Hippocampal formation (tissue), 2 donors: ENCODE data around the gene RAB3GAP2.
A peak's percentile ranks its signal among the peaks of the same experiment; 100 is the strongest.
"Not testable (repeated sequence)": the region's sequence is repeated elsewhere in the genome, so short reads cannot be mapped to it uniquely, and the experiment has no call there.

Experiments used
- DNase-seq, 2 donors: peaks; one replicate each; lab custom pipeline; 2025; lab: John Stamatoyannopoulos, UW

Gene RAB3GAP2

DNA sequence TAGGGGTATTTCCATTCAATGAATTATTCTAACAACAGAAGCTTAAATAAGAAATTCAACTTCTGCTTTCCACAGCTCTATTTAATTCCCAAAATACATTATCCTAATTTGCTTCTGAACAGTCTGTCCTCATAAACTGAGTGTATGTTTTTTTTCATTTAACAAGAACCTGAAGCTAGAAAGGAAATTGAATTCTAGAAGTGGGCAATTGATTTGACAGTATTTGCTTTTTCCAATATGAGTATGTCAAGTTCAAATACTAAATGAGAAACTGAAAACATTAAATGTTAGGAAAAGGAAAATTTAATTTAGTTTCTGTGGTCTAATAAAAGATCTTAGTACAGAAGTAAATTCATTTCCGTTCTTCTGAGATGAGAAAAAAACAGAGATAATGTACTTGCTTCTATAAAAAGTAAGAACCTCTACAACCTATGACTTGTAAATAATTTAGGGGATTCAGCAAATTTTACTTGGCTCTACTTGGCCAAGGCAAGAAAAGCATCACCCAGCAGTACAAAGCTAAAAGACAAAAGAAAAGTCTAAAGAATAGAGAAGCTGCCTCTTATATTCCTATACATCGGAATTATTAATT is 31.1 kb downstream of the RAB3GAP2 start:
- DNase-seq: no peak

DNA sequence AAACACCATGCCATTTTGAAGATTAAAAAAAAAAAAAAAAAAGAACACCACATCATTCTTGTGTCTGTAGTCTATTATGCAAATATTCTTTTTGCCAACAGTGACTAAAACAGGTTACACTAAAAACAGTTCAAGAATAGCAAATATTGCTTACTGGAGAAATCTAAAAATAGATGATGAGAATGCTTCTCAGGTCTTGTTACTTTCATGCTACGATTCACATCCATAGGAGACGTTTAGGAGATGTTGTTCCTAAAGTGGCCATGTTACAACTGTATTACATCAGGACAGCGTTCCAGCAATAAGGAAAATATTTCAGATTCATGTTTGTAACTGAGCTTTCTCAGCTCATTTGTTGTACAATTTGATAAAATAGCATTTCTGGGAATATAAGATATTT is 32.3 kb downstream of the RAB3GAP2 start:
- DNase-seq: no peak

DNA sequence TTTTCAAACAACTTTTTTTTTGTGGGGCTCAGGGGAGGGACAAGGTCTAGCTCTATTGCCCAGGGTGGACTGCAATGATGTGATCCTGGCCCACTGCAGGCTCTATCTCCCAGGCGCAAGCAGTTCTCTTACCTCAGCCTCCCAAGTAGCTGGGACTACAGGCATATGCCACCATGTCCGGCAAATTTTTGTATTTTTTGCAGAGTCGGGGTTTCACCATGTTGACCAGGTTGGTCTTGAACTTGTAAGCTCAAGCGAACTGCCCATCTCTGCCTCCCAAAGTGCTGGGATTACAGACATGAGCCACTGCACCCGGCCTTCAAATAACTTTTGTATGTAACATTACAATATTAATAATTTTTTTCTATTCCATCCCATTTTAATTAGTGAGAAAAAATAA is 33.0 kb downstream of the RAB3GAP2 start:
- DNase-seq: no peak

DNA sequence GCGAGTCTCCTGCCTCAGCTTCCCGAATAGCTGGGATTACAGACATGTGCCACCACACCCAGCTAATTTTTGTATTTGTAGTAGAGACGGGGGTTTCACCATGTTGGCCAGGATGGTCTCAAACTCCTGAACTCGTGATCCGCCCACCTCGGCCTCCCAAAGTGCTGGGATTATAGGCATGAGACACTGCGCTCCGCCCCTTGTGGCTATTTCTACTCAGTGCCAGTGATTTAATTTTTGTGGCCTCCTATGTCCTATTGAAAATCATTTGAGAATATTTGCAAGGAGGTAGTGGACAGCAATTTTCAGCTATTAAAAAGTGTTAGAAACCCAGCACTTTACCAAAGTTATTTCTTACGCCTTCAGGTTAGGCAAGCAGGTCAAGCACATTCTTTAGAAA is 36.0 kb downstream of the RAB3GAP2 start:
- DNase-seq: not testable (repeated sequence)

DNA sequence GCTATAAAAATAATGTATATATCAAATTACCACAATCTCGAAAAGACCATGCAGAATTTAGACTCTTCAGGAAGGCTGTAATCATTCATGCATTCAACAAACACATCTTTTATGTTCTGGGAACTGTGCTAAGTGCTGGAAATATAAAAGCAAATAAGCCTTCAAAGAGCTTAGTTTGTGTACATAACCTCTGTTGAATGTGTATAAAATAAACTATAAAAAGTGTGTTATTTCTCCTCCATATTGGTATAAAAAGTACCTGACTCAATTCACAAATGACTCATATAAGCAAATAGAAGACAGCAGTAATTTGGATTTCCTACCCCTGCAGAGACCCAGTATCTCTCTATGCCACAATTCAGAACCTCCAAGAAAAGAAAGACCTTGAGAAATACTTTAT is 36.8 kb downstream of the RAB3GAP2 start:
- no peak for DNase-seq

DNA sequence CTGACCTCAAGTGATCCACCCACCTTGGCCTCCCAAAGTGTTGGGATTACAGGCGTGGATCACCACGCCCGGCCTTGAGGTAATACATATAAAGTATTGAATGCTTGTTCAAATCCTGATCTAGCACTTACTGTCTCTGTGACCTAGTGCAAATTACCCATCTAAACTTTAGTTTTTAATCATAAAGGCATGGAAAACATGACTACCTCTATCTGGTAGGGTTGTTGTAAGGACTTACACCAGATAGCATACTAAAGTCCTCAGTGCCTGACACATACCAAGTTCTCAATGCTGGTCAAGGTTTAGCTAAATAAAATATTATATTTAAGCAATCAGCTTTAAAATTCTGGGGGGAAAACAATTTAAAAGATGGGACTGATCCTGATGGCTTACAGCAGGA is 38.3 kb downstream of the RAB3GAP2 start:
- DNase-seq: no peak

DNA sequence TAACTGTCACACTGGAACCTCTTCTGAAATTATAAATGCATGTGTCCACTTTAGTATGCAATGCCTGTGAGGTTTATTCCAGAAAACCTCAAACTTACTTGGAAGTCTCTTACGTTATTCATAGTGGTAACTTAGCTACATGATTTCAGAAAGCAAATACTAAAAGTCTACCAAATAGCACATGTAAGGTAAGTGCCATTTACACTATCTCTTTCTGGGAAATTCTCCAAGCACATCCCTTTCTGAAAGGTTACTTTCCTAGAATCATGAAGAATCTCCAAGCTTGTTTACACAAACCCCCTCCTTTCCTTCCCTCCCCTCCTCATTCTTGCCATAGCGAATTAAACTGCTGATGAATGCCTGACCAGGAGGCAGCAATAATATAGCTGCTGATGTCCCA is 42.5 kb downstream of the RAB3GAP2 start:
- no peak for DNase-seq

DNA sequence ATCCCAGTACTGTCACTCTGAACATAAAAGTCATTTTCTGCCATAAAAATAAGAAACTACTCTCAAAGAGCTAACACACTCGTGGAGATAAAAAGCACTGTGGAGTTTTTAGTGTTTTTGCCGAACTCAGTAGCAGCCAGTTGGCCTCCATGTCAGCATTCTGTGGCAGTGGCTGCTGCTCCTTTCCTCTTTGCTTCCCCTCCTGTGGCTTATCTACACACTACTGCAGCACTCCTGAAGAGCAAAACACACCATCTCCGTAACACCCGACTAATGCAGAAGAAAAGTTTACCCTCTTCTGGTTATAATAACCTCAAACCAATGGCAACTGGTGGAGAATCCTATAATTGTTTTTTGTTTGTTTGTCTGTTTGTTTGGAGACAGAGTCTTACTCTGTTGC is 44.9 kb downstream of the RAB3GAP2 start:
- DNase-seq: no peak

DNA sequence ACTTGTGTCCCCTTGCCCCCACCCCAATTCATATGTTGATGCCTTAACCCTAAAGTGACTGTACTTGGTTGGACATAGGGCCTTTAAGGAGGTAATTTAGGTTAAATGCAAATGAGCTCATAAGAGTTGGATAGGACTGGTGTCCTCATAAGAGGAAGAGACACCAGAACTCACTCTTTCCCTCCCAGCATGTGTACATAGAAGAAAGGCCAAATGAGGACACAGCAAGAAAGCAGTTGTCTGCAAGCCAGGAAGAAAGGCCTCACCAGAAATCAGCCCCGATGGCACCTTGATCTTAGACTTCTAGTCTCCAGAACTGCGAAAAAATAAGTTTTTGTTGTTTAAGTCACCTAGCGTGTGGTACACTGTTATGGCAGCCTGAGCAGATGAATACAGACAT is 45.5 kb downstream of the RAB3GAP2 start:
- DNase-seq: no peak

DNA sequence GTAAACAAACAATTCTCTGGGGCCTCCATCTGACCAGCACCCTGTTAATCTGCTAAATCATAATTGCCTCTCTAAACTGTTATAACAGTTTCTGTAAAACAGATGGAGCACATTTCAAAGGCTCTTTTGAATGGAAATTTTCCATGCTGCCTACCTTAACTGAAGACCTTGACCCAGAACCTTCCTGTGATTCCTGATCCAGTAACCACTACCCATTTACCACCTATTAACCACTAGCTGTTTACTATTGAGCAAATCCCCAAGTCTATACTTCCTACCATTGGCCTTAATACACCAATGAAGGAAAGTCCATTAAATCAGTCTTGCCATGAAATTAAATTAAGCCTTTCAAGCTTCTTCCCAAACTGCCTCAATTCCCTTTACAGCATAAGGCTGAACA is 46.3 kb downstream of the RAB3GAP2 start:
- no peak for DNase-seq

DNA sequence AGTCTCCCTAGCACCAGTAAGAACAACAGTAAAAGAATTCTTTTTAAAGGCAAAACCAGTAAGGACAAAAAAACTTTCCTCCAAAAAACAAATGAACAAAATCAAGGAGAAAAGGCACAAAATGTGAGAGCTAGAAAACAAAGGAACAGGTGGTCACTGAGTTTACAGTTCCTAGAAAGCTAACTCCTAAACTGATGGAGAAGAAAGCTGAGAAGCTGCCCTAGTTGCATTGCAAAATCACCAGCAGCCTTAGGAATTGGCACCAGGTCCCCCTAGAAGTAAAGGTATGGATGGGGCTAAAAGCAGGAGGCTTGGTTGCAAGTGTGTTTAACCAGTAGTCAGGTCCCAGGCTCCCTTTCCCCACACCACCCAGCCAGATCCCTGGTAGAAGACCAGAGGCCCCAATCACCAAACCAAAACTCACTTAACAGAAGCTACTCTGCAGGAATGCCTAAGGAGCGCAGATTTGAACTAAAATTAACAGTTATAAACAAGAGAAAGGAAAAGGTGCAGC is 47.6 kb downstream of the RAB3GAP2 start:
- no peak for DNase-seq

DNA sequence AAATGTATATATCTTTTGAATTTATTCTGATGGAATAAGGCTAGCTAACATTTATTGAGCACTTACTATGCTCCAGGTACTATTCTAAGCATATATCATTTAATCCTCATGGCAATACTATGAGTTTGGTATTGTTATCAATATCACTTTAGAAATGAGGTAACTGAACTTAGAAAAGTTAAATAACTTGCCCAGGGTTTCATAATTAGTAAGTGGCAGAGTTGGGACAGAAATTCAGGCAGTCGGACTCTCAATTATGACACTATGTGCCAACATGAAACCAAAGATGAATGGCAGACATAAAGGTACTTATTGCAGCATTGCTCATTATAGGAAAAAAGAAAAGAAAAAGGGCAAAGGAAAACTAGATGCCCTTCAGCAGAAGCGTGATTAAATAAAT is 48.2 kb downstream of the RAB3GAP2 start:
- no peak for DNase-seq

DNA sequence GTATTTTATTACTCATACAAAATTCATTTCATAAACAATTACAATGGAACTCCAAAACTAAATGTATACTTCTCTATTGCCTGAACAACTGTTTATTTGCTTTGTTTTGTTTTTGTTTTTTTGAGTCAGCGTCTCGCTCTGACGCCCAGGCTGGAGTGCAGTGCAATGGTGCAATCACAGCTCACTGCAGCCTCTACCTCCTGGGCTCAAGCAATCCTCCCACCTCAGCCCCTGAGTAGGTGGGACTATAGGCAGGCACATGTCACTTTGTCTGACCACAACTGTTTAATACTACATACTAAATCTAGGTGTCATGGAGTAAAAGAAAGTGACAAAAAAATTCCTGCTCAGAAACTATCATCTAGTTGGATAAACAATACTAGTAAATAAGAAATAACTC is 49.3 kb downstream of the RAB3GAP2 start:
- no peak for DNase-seq

DNA sequence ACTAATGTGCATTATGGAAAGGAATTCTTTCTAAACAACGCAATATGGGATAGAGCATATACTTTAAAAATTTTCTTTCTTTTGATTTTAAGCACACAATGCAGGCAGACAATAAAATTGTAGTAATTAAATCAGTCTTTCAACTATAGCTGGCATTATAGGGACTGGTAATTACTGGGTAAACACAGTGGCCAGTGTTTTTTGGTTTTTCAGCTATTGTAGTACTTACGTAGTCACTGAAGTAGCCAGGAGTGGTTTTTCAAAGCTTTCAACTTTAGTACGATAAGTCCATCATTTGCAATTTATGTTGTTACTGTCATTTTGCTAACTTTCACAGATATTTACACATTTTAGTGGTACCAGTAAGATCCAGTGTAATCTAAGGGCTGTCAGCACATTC is 50.6 kb downstream of the RAB3GAP2 start:
- DNase-seq: no peak

DNA sequence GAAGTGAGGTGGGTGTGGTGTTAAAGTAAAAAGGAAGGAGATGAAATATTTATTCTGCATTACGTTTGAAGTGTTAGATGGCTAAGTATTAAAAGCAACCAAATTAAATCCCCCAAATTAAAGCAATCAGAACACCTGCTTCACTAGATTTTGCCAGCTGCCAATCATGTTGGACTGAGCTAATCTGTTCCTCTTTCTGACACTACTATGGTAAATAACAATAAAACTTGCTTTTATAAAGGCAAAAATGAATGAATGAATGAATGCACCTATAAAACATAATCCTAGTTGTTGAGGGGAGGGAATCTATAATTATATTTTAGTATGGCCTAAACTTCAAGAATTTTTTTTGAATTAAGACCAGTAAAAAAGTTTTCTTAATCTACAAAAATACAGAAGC is 51.0 kb downstream of the RAB3GAP2 start:
- no peak for DNase-seq

DNA sequence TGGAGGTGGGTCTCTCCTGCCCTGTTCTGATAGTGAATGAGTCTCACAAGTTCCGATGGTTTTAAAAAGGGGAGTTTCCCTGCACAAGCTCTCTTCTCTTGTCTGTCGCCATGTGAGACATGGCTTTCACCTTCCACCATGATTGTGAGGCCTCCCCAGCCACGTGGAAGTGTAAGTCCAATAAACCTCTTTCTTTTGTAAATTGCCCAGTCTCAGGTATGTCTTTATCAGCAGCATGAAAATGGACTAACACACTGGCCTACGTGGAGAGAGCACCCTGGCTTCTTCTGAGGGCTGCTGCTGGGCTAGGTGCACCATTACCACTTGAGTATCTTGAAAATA is 51.6 kb downstream of the RAB3GAP2 start:
- not testable (repeated sequence) for DNase-seq

DNA sequence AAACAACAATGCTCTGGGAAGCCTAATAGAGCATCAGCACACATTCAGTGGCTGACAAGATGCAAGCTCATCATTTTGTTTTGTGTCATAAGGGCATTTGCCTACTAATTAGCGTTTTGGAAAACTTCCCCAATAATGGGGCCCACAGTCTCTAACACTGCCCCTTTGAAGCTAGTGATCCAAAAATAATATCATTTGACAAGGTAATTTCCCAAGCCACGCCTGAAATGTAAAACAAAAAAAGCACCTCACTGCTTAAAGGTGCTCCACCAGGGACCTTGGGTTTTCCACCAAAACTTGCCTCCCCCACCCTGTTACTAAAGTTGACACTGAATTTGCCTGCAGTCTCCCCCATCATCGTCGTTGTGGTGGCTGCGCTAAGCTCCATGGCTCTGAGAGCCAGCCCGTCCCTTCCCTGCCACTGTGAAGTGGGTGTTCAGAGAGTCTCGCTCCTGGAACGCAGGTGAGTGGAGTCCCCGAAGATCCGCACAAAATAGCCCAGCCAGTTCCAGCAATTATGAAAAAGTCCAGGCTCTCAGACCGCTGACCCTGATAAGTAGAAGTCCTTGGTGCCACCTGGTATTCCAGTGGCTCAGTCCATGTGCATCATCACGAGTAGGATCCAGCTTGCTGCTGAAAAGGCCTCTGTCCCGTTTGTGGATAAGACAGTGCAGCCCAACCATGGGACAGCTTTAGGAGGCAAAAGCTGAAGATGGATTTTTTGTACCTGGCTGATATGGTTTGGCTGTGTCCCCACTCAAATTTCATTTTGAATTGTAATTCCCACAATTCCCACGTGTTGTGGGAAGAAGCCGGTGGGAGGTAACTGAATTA is 52.2 kb downstream of the RAB3GAP2 start:
- no peak for DNase-seq

DNA sequence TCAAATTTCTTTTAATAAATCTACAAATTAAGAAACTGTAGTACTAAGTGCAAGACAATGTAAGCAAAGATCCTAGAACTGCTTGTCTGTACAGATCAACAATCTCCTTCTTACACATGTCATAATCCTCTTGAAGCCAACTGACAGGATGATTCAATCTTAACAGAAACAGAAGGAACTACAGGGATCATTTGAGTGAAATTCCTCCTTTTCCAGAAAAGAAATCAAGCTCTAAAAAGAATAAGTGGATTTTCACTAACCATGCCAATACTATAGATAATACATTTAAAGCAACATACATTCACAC is 53.2 kb downstream of the RAB3GAP2 start:
- DNase-seq: no peak

DNA sequence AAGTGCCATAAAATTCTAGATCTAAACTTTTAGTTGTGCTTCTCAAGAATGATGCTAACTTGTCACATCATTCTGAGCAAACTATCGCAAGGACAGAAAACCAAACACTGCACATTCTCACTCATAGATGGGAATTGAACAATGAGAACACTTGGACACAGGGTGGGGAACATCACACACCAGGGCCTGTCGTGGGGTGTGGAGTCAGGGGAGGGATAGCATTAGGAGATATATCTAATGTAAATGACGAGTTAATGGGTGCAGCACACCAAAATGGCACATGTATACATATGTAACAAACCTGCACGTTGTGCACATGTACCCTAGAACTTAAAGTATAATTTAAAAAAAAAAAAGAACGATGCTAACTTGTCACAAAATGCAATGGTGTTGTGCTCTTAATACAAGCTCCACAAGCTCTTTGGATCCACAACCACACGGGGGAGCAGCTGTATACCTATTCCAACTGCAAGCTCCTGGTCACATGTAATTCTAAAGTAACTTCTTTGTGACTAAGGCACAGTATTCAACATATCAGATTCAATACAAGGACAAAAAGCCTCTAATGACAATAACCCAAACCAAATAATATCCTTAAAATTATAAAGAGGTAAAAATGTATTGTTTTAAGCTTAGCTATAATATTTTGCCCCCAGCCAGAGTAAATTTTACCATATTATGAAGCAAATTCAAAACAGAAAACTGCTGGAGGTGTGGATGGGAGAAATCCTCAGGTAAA is 53.7 kb downstream of the RAB3GAP2 start:
- peak; percentile 31 to 67 for DNase-seq

DNA sequence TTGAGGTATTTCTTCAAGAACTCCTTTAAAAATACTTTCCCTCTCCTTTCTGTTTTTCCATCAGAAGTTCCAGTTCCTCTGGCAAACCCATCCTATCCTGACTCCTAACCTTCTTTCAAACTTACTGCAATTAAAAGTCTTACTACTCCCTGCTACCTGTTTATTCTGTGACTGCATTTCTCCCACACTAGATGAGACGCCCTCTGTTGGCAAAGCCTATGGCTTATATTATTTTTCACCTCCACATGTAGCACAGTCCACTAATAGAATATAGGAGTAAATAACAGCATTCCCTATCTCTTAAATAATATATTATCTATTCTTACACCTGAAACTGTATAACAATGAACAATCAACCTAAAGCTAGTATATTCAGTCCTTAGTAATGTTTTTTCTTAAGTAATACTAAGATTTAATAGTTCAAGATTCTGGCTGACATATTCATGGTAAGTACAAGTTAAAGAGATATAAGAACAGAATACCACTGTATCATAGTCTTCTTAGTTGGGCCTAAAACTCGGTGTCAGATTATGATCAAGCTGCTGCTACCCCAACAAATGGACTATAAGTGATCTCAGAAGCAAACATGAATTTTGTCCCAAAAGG is 54.8 kb downstream of the RAB3GAP2 start:
- DNase-seq: no peak

DNA sequence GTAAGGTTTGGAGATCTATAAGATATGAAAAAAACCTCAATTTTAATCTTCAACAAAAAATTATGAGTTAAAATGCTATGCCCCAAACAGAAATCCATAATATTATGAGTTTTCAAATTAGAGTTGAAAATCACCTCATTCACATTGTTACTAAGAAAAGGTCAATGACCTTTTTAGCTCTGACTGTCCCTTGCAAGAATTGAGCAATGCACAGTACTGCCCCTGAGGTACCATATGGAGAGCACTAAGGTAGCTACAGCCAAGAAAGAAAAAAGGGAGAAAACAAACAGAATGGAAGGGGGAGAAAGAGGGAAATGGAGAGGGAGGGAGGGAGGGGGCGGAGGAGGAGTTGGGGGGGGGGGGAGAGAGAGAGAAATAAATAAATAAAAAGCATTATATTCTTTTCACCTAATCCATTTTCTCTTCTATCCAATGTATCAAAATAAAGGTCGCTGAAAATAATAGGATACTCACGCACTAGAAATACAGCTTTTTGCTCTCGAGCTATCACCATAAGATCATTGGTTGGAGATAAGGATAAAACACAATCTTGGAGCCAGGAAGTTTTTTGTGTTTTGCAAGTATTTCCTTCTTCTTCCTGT is 58.8 kb downstream of the RAB3GAP2 start:
- no peak for DNase-seq

DNA sequence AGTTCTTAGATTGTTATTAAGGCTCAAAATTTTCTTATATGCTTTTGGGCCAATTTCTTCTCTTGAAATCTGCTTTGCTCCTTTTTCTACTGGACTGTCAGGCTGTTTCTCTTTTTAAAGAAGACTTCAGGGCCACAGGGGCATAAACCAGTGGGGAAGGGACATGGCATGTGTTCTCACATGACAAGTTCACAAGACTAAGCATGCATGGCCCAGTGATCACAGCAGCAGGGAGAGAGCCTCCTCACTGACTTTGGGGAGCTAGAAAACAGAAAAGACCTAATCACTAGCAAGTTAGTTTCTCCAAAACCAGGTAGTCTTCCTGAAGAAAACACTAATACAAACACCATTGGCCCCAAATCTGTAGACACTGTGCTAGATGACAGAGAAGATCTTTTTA is 64.8 kb downstream of the RAB3GAP2 start:
- DNase-seq: no peak
